ELR (cell line): ENCODE results near the gene CDC42EP2.
A peak's percentile ranks its signal among the peaks of the same experiment; 100 is the strongest.
"Not testable (repeated sequence)": the region's sequence is repeated elsewhere in the genome, so short reads cannot be mapped to it uniquely, and the experiment has no call there.

ENCODE experiments used
- DNase-seq: peaks from one replicate; pipeline ENCODE4 v3.0.0-alpha.2; 2015; ENCODE audit warnings: low read depth

The CDC42EP2 gene

GRCh38 chr11:65320386-65321075 is 5.9 kb downstream of the CDC42EP2 start:
- DNase-seq = no peak

- no peak for DNase-seq
Measured at GRCh38 chr11:65321076-65321475, 6.4 kb downstream of the CDC42EP2 start.

DNA sequence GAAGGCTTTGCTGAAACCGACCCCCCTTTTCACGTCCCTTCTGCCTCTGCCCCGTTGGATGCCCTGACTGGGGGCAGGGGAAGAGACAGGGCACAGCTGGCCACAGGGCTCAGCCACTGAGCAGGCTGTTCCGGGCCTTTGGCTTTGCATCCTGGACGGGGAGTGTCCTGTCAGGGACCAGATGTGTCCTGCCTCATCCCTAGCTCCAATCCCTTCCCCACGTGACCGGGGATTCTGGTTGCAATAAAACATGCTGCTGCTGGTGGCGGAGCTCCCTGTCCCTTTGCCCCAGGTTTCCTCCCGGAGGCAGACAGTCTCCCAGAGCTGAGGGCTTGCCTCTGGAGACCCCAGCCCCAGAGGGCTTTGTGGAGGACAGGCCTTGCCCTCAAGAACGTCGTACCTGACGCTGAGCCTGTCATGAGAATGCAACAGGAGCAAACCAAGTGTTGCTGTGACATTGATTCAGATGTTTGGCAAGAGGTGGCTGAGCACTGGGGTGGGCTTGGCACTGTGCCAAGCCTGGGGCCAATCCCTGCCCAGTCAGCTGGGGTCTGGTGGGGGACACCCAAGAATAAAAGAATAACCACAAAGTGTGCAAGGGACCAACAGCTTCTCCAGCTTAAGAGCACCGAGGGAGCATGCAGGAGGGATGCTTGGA is 7.3 kb downstream of the CDC42EP2 start:
- DNase-seq = no peak

DNA sequence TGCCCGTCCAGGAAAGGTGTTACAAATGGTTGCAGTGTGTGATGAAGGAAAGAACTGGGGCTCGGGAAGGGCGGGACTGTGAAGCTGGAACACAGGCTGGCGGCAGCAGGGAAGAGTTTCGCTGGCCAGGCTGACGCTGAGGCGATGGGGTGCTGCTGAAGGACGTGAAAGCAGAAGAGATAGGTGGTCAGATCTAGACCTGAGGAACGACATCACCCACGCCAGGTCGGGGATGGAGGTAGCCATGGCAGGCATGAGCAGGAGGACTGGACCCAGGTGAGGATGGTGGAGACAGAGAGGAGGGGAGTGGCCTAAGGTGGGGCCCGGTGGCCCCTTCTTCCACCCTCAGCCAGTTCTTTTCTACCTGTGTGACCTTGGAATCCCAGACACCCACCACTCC is 9.1 kb downstream of the CDC42EP2 start:
- DNase-seq = no peak

DNA sequence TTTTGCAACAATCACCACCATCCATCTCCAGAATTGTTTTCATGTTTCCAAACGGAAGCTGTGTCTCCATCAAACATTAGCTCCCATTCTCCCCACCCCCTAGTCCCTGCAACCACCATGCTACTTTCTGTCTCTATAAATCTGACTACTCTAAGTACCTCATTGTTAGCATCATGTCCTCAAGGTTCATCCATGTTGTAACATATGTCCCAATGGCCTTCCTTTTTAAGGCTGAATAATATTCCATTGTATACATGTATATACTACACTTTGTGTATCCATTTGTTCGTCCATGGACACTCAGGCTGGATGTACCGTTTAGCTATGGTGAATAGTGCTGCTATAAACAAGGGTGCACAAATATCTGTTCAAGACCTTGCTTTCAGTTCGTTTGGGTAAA is 10.8 kb downstream of the CDC42EP2 start:
- DNase-seq = no peak

- no peak for DNase-seq
Measured at GRCh38 chr11:65327021-65327420, 12.4 kb downstream of the CDC42EP2 start.

DNA sequence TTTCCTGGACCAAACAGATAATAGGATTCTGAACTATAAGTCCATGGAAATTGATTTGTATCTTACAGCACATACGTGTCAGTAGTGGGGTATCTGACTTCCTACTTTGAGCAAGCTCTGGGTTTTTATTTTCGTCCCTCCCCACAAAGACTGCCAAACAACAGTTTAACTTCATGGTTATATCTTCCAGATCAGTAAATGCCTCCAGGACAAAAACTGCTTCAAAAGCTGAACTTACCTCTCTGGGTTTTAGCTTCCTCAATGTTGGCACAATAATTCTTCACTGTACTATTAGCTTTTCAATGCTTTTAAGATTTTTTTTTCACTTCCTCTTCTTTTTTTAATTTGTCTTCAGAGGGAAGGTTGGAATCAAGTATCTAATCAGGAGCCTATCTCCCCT is 14.8 kb downstream of the CDC42EP2 start:
- no peak for DNase-seq

GRCh38 chr11:65329944-65330403 is 15.3 kb downstream of the CDC42EP2 start:
- peak; percentile 96 for DNase-seq

DNA sequence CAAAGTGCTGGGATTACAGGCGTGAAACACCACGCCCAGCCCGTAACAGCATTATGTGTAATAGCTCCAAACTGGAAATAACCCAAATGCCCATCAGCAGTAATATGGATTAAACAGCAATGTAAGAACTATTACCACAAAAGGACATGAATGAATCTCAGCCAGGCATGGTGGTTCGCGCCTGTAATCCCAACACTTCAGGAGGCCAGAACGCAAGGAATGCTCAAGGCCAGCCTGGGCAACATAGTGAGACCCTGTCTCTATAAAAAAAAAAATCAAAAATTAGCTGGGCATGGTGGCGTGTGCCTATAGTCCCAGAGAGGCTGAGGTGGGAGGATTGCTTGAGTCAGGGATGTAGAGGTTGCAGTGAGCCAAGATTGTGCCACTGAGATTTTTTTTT is 15.9 kb downstream of the CDC42EP2 start:
- DNase-seq = no peak

DNA sequence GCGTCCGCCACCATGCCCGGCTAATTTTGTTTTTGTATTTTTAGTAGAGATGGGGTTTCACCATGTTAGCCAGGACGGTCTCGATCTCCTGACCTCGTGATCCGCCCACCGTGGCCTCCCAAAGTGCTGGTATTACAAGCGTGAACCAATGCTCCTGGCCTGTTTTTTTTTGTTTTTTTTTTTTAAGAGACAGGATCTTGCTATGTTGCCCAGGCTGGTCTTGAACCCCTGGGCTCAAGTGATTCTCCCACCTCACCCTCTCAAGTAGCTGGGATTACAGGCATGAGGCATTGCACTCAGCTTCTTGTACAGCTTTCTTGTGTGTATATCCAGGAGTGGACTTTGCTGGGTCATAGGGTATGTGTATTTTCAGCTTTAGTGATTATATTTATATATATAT is 17.9 kb downstream of the CDC42EP2 start:
- not testable (repeated sequence) for DNase-seq

- peak; percentile 44 for DNase-seq
Measured at GRCh38 chr11:65334696-65335295, 20.1 kb downstream of the CDC42EP2 start.

DNA sequence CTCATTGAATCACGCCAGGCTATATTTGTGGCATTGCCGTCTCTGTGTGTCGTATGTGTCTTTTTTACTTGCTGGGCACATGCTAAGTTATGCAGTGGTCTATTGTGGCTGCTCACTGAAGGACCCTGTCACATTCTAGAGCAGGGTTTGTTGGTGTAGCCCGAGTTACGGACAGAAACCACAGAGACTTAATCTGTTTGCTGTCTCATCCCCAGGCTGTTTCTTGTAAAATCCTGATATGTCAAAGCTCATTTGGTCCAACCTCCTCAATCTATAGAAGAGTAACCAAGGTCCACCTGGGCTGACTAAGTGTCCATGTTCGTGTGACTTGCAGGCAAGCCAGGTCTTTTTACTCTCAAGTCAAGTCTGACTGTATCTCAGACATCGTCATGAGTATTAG is 24.0 kb downstream of the CDC42EP2 start:
- no peak for DNase-seq

GRCh38 chr11:65340226-65340625 is 25.6 kb downstream of the CDC42EP2 start:
- DNase-seq = no peak

GRCh38 chr11:65341856-65342255 is 27.2 kb downstream of the CDC42EP2 start:
- no peak for DNase-seq

DNA sequence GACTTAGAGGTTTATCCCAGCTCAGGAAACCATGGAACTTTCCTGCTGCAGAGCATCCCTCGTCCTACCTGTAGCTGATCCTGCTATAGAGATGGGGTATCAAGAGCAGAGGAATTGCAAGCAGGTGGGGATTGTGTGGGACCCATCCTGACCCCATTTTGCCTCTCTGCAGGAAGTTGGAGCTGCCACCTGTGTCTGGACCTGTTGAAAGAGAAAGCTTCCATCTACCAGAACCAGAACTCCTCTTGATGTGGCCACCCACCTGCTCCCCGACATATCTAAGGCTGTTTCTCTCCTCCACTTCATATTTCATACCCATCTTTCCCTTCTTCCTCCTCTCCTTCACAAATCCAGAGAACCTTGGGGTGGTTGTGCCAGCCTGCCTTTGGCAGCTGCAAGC is 36.8 kb downstream of the CDC42EP2 start:
- no peak for DNase-seq

- DNase-seq = peak; percentile 60
Measured at GRCh38 chr11:65352783-65353182, 38.1 kb downstream of the CDC42EP2 start.

DNA sequence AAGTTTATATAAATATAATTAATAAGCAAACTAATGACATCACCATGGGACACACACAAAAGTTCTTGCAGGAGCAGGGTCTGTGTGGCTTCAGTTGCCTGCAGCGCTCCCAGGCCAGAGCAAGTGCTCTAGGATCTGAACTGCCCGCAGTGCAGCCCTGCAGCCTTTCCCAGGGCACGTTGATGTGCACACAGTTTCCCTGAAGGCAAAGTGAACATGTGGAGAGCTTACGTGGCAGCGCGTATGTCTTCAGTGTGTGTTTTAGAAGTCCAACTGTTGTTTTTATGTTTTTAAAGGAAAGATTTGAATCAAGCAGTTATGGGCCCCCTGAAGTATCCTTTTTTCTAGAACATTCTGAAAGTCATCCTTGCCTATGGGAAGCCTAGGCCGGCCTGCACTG is 38.7 kb downstream of the CDC42EP2 start:
- DNase-seq = no peak

DNA sequence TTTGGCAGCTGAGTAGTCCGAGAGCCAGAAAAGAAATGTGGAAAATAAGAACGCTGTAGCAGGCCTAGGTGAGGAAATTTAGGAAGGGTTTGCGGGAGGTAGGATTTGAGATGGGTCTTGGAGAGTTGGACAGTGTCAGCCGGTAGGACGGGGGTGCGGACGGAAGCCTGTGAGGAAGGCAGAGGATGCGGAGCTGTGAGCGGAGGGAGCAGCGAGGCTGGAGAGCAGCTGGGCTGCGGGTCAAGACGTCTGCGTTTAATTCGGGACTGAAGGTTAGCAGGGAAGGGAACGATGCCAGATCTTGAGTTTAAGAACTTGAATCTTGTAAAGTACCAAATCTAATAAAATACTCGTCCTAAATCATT is 39.2 kb downstream of the CDC42EP2 start:
- no peak for DNase-seq

- peak; percentile 97 for DNase-seq
Measured at GRCh38 chr11:65354265-65355012, 39.8 kb downstream of the CDC42EP2 start, which contains the start of gene TIGD3. Gene TIGD3, plus strand, starts transcription at chr11:65354751. Its CDS starts 1,058 bp downstream, at chr11:65355809.

- DNase-seq = peak; percentile 27
Measured at GRCh38 chr11:65355013-65355775, 40.5 kb downstream of the CDC42EP2 start.

- DNase-seq = peak; percentile 25
Measured at GRCh38 chr11:65355776-65356393, 41.2 kb downstream of the CDC42EP2 start.
